ENCODE data around the gene EPN3. TPM values are rescaled to one million over a fixed set of nuclear protein-coding genes. Genes with fewer than 3 reads are reported as not detected.

EPN3 gene
- polyA plus RNA-seq, 1 donor (not counting 4 experiments of a cell fraction or from before 2014, with no cell fraction given) = 66.7 TPM

DNA sequence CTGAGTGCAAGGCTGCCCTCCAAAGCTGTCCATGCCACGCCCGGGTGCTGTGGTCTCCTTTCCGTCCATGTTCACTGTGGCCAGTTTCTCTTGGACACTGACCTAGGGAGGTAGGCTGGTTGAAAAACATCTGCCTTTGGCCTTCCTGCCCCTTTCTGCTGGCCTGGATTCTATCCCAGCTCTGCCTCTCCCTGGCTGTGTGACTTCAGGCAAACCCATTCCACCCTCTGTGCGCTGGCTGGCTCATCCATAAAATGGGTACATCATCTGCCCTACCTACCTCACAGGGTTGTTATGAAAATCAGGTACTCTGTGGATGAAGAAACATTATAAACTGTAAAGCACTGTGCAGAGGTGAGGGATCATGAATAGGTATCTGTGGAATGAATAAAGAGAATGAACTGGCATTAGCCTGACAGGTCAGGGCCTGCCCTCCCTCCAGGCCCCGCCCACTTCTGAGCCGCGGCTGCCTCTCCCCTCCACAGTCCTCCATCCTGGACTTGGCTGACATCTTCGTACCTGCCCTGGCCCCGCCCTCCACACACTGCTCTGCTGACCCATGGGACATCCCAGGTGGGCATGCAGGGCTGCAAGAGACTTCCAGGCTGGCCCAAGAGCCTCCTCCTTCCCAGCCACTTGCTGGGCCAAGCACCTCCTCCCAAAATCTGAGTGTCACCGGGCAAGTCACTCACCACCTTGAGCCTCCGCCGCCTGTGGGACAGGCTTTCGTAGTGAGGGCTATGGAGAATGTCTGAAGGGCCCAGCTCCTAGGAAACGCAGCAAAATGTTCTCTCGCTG lies 7.4 kb downstream of the EPN3 start:
- Histone ChIP-seq H3K36me3 (ENCODE audit: control insufficient read depth in 2 of 2, extremely low read depth in 1 of 2, insufficient read depth in 2 of 2, low read length in 2 of 2) (peaks cover 26 to 56% of the 10 kb centered on the region in 2 experiments), H3K27ac (ENCODE audit: control insufficient read depth, insufficient read depth, low read length) (peak overlapping the region; percentile 44), H3K4me3 (ENCODE audit: control insufficient read depth in 2 of 3, extremely low read depth in 1 of 3, insufficient read depth in 2 of 3, low read depth in 1 of 3, low read length in 3 of 3) (no peak overlapping the region), H3K4me1 (ENCODE audit: control insufficient read depth, extremely low read depth, insufficient read depth, low read length) (peaks cover 81% of the 10 kb centered on the region), H4K20me1 (ENCODE audit: control insufficient read depth, extremely low read depth, insufficient read depth, low read length) (peaks cover 7% of the 10 kb centered on the region), H3K4me2 (ENCODE audit: control insufficient read depth, extremely low read depth, insufficient read depth, low read depth, low read length) (peak overlapping the region; percentile 82), H2AFZ (ENCODE audit: control insufficient read depth, low read length) (no peak overlapping the region), H3K9me3 (ENCODE audit: control insufficient read depth, low read depth, low read length) (no peaks in the 10 kb centered on the region), H3K9me1 (ENCODE audit: control insufficient read depth, extremely low read depth, insufficient read depth, low read length) (peaks cover 3% of the 10 kb centered on the region), H3K79me2 (ENCODE audit: control insufficient read depth, insufficient read depth, low read length) (peaks cover 47% of the 10 kb centered on the region), H3K9ac (ENCODE audit: control insufficient read depth, extremely low read depth, insufficient read depth, low read length) (no peak overlapping the region), H3K27me3 (ENCODE audit: control insufficient read depth, extremely low read depth, insufficient read depth, low read length) (no peaks in the 10 kb centered on the region)
- FAIRE-seq (peak; percentile 100), DNase-seq (ENCODE audit: low read depth, low spot score) (peak; percentile 89)
- dilution Hi-C loops (cut with MboI; ENCODE audit: extremely low pct_ligation_motif_present, low sequenced_read_pairs) = no loop called here
- TF ChIP-seq, protein P1, sequence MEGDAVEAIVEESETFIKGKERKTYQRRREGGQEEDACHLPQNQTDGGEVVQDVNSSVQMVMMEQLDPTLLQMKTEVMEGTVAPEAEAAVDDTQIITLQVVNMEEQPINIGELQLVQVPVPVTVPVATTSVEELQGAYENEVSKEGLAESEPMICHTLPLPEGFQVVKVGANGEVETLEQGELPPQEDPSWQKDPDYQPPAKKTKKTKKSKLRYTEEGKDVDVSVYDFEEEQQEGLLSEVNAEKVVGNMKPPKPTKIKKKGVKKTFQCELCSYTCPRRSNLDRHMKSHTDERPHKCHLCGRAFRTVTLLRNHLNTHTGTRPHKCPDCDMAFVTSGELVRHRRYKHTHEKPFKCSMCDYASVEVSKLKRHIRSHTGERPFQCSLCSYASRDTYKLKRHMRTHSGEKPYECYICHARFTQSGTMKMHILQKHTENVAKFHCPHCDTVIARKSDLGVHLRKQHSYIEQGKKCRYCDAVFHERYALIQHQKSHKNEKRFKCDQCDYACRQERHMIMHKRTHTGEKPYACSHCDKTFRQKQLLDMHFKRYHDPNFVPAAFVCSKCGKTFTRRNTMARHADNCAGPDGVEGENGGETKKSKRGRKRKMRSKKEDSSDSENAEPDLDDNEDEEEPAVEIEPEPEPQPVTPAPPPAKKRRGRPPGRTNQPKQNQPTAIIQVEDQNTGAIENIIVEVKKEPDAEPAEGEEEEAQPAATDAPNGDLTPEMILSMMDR (optimal IDR thresholded peaks at IDR 0.05 in 1 of 3, IDR thresholded peaks at IDR 0.05 in 1 of 3, conservative IDR thresholded peaks at IDR 0.05 in 1 of 3; ENCODE audit: extremely low read depth in 1 of 3, insufficient read depth in 2 of 3, low read length in 3 of 3) = no peak
- no peak for TF ChIP-seq EZH2 (IDR thresholded peaks at IDR 0.05; ENCODE audit: low read length)

DNA sequence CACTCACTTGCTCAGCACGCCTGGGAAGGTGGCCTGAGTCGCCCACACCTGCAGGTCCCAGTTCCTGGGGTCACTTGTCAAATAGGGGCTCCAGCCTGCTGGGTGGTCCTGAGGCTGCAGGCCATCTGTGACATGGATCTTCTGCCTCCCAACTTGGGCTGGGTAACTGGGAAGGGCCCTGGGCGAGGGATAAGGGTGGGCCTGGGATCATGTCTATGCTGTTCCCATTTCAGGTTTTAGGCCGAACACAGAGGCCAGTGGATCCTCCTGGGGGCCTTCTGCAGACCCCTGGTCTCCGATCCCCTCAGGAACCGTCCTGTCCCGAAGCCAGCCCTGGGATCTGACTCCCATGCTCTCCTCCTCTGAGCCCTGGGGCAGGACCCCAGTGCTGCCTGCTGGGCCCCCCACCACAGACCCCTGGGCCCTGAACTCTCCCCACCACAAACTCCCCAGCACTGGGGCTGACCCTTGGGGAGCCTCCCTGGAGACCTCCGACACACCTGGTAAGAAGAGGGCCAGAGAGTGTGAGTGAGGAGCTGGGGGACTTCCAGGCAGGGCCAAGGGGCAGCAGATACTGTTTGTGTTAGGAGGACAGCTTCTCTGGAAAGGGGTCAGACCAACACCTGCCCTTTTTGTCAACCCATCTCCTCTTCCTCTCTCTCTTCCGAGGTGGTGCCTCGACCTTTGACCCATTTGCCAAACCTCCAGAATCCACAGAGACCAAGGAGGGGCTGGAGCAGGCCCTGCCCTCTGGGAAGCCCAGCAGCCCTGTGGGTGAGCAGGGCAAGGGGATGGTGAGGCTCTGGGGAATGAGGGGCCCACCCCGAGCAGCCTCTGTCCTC lies 8.2 kb downstream of the EPN3 start:
- Histone ChIP-seq H3K27me3 (ENCODE audit: control insufficient read depth, extremely low read depth, insufficient read depth, low read length) (no peaks in the 10 kb centered on the region), H3K4me1 (ENCODE audit: control insufficient read depth, extremely low read depth, insufficient read depth, low read length) (peaks cover 73% of the 10 kb centered on the region), H3K9me3 (ENCODE audit: control insufficient read depth, low read depth, low read length) (no peaks in the 10 kb centered on the region), H3K4me2 (ENCODE audit: control insufficient read depth, extremely low read depth, insufficient read depth, low read depth, low read length) (peak overlapping the region; percentile 82), H4K20me1 (ENCODE audit: control insufficient read depth, extremely low read depth, insufficient read depth, low read length) (peaks cover 7% of the 10 kb centered on the region), H2AFZ (ENCODE audit: control insufficient read depth, low read length) (no peak overlapping the region), H3K36me3 (ENCODE audit: control insufficient read depth in 2 of 2, extremely low read depth in 1 of 2, insufficient read depth in 2 of 2, low read length in 2 of 2) (peaks cover 26 to 56% of the 10 kb centered on the region in 2 experiments), H3K27ac (ENCODE audit: control insufficient read depth, insufficient read depth, low read length) (peak overlapping the region; percentile 14), H3K4me3 (ENCODE audit: control insufficient read depth in 2 of 3, extremely low read depth in 1 of 3, insufficient read depth in 2 of 3, low read depth in 1 of 3, low read length in 3 of 3) (no peak overlapping the region), H3K9ac (ENCODE audit: control insufficient read depth, extremely low read depth, insufficient read depth, low read length) (peak overlapping the region; percentile 22), H3K9me1 (ENCODE audit: control insufficient read depth, extremely low read depth, insufficient read depth, low read length) (peaks cover 3% of the 10 kb centered on the region), H3K79me2 (ENCODE audit: control insufficient read depth, insufficient read depth, low read length) (peaks cover 39% of the 10 kb centered on the region)
- dilution Hi-C loops (cut with MboI; ENCODE audit: extremely low pct_ligation_motif_present, low sequenced_read_pairs) = no loop called here
- TF ChIP-seq EZH2 (IDR thresholded peaks at IDR 0.05; ENCODE audit: low read length) = no peak
- TF ChIP-seq, protein P1 (optimal IDR thresholded peaks at IDR 0.05 in 1 of 3, IDR thresholded peaks at IDR 0.05 in 1 of 3, conservative IDR thresholded peaks at IDR 0.05 in 1 of 3; ENCODE audit: extremely low read depth in 1 of 3, insufficient read depth in 2 of 3, low read length in 3 of 3) = no peak
- DNase-seq (ENCODE audit: low read depth, low spot score) = no peak
- no peak for FAIRE-seq

Measured in keratinocyte (primary cell).